ENCODE data around the gene MAP3K12.
"Not testable (repeated sequence)": the region's sequence is repeated elsewhere in the genome, so short reads cannot be mapped to it uniquely, and the experiment has no call there.

MAP3K12 gene

GRCh38 chr12:53468282-53468681, 31.0 kb downstream of the MAP3K12 start:
- DNase-seq (ENCODE audit: low read depth) = no peak

- DNase-seq (ENCODE audit: low read depth) = no peak
These were observed 31.4 kb downstream of the MAP3K12 start for GRCh38 chr12:53467880-53468279.

DNA sequence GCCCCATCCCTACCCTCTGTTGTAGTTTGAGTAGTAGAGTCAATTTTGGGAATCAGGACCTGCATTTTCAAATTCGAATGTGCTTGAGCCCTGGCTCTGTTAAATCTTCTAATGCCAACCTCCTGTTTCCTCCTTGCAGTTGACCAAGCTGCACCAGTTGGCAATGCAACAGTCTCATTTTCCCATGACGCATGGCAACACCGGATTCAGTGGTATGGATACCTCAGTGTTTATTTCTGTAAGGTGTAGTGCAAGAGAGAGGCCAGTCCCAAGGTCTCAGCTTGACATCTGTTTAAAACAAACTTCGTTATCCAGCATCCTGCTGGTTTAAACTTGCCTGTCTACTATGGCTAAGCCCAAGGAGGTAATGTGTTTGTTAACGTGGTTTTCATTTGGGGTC, 32.2 kb downstream of the MAP3K12 start:
- DNase-seq (ENCODE audit: low read depth) = no peak

DNA sequence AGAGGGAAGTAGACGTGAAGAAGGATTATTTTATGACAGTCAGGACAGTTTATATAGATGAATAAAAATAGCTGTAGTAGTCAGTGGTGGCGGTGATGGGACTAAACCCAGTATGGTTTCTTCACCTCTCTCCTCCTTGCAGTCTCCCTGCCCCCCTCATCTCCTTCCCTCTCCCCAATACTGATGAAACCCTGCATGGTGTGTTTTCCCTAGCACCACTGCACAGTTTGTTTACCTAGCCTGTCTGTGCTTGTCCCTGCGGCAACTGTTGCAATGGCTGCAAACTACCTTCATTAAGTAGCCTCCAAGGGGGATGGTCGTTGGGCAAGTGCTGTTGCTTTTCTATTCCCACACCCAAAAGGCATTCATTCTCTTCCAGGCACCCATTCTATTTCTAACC, 32.6 kb downstream of the MAP3K12 start:
- DNase-seq (ENCODE audit: low read depth) = no peak

- no peak for DNase-seq (ENCODE audit: low read depth)
These were observed 33.6 kb downstream of the MAP3K12 start for GRCh38 chr12:53465679-53466078.

GRCh38 chr12:53464685-53465418, 34.4 kb downstream of the MAP3K12 start:
- no peak for DNase-seq (ENCODE audit: low read depth)

DNA sequence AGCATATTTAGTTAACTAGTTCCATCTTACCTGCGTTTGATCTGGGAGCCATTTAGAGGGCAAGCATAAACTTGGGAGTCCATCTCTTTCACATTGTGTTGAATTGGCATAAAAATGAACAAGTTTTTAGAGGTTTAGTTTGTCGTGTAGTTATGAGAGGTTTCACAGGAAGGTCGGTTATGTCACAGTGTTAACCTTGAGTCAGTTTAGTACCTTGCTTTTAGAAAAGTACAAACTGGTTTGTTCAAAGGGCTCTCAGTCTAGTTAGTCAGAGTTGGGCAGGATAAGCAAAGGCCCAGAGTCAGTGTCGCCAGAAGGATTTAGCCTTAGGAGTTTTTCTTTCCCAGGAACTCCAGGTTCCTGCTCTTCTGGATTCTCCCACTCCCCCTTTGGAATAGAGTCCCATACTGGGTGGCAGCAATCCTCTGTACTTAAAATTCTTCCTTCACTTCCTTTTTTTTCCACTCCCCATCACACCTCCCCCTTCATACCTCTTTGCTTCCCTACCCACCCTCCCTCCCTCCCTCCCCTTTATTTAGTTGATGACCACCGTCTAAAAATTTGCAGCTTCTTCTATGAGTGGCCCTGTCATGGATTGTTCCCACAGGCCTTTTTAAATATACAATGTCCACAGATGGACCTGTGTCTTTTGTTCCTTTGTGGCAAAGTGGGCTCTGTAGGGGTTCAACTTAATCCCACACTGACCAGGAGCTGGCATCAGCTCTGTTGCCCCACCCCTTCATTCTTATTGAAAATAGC, 35.3 kb downstream of the MAP3K12 start:
- DNase-seq (ENCODE audit: low read depth) = no peak

- DNase-seq (ENCODE audit: low read depth) = no peak
These were observed 36.3 kb downstream of the MAP3K12 start for GRCh38 chr12:53462935-53463334.

DNA sequence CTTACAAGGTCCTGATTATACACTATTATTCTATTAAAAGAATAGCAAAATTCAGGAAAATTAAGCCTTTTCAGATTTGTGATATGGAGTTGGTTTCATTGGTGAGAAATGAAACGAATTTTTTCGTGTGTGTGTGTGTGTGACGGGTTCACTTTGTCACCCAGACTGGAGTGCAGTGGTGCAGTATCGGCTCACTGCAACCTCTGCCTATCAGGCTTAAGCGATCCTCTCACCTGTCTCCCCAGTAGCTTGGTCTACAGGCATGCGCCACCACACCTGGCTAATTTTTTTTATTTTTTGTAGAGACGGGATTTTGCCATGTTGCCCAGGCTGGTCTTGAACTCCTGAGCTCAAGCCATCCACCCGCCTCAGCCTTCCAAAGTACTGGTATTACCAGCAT, 37.7 kb downstream of the MAP3K12 start:
- DNase-seq (ENCODE audit: low read depth) = no peak

- DNase-seq (ENCODE audit: low read depth) = no peak
These were observed 38.2 kb downstream of the MAP3K12 start for GRCh38 chr12:53461059-53461458.

GRCh38 chr12:53459097-53459496, 40.2 kb downstream of the MAP3K12 start:
- DNase-seq (ENCODE audit: low read depth) = no peak

GRCh38 chr12:53456654-53457366, 42.4 kb downstream of the MAP3K12 start:
- DNase-seq (ENCODE audit: low read depth) = no peak

DNA sequence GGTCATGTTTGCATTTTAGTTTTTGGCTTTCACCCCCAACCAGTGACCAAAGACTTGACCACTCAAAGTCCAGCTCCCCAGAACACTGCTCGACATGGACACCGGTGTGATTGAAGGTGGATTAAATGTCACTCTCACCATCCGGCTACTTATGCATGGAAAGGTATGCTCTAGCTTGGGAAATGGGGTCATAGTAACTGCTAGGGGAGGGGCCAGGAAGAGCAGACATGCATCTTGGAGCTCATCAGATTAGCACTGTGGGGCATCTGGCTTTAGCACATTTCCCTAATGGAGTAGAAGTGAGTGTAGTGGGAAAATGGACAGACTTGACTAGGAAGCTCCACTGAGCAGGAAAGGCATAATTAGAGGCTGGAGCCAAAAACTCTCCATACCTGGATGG, 44.6 kb downstream of the MAP3K12 start:
- DNase-seq (ENCODE audit: low read depth) = no peak

DNA sequence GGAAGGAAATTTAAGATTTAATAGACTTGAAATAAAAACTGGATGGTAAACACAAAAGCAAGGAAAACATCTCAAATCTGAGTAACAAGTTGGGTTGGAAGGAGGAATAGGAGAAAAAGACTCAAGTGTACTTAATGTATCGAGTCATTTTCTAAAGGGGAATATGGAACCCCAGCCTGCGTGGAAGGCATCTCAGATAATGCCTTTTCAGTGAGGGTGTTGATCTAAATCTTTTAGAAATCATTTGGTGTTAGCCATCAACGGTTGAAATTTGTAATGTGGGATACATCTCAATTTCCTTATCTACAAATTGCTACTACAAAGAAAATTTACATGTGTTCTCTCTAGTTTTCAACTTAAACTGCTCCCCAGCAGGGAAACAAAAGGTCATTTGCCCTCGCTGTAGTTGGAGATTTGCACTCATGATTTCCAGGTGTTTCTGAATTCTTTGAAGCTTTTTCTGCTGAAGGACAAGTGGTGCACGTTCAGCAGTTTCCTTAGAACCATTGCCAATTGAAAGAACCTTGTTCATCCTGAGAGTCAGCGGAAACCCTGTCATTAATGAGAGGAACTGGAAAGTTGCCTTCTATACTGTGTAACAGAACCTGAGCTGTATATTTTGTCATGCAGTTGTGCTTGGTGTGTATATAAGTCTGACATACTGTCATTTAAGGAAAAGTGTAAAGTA, 45.2 kb downstream of the MAP3K12 start:
- DNase-seq (ENCODE audit: low read depth) = no peak

- DNase-seq (ENCODE audit: low read depth) = peak; percentile 58
These were observed 46.8 kb downstream of the MAP3K12 start for GRCh38 chr12:53452159-53453077.

- DNase-seq (ENCODE audit: low read depth) = peak; percentile 96
These were observed 47.5 kb downstream of the MAP3K12 start, which contains the start of gene PCBP2 for GRCh38 chr12:53451661-53452158. PCBP2 (plus strand) TSS chr12:53452102; CDS start chr12:53454801, 2,699 bp downstream.

DNA sequence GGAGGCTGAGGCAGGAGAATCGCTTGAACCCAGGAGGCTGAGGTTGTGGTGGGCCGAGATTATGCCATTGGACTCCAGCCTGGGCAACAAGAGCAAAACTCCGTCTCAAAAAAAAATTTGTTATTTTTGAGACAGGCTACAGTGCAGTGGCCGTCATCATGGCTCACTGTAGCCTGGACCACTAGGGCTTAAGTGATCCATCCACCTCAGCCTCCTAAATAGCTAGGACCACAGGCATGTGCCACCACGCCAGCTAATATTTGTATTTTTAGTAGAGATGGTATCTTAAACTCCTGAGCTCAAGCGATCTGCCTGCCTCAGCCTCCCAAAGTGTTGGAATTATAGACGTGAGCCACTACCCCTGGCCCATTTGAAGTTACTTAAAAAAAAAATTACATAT, 48.3 kb downstream of the MAP3K12 start:
- no peak for DNase-seq (ENCODE audit: low read depth)

DNA sequence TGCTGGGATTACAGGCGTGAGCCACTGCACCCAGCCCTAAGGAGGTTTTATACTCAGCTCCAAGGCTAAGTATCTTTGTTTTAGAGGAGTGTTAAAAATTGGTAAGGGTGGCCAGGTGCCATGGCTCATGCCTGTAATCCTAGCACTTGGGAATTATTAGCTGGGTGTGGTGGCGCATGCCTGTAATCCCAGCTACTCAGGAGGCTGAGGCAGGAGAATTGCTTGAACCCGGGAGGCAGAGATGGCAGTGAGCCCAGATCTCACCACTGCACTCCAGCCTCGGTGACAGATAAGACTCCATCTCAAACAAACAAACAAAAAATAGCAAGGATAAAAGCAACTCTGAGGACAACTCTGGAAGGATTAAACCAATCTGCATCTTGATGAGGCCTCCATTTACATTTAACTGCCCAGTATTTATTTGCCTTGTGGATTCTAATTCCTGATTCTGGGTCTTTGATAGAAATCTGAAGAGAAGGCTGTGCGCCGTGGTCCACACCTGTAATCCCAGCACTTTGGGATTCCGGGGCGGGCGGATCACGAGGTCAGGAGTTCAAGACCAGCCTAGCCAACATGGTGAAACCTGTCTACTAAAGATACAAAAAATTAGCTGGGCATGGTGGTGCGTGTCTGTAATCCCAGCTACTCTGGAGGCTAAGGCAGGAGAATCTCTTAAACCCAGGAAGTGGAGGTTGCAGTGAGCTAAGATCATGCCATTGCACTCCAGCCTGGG, 54.5 kb downstream of the MAP3K12 start:
- DNase-seq (ENCODE audit: low read depth) = not testable (repeated sequence)

DNA sequence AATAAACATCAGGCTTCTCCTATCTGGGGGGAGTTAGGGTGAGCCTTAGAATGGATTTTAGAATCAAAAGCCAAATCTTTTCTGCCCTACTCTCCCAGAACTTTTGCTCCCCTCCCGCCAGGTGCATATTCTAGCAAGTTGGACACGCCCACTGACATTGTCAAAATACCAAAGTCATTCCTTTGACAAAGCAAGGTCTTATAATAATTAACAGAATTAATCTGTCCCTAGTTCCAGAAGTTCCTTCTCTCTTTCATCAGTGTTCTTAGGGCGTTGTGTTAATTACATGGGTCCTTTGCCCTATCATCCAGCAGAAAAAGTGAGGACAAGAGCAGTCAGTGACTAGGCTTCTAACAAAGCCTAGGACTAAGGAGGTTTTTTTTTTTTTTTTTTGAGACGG, 55.3 kb downstream of the MAP3K12 start:
- no peak for DNase-seq (ENCODE audit: low read depth)

All from HS-27A (cell line).